Uterus (tissue), 2 donors: ENCODE measurements around the gene GATAD2A.

Experiments
- POLR2A ChIP-seq, 2 donors: fragments of 450-650 bp; IDR thresholded peaks; one replicate each; pipeline ENCODE4 v1.6.1; 2016; ENCODE audit warnings: antibody characterized with exemption in 2 of 2, mild to moderate bottlenecking in 1 of 2, moderate library complexity in 1 of 2
- TF ChIP-seq, protein P1 (sequence below), 4 experiments: fragments of 200-600 bp in 2 of 4; fragments of 450-650 bp in 2 of 4; sonication (generic) in 2 of 4; IDR thresholded peaks; one replicate each; pipeline ENCODE4 v1.5.1; 2016 to 2019; ENCODE audit warnings: antibody characterized with exemption in 4 of 4, mild to moderate bottlenecking in 2 of 4, moderate library complexity in 1 of 4

DNA sequence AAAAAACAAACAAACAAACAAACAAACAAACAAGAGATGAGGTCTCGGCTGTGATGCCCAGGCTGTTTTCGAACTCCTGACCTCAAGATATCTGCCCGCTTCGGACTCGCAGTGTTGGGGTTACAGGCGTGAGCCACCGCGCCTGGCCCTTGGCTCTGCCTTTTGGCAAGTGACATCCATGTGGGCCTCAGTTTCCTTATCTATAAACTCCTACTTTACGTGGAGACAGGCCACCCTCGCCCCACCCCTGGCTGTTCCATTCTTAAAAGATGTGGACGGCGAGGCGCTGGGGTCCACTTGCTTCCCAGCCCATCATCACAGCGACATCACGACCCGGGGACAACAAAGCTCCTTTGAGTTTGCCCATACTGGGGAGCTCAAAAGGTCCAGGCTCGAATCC is 108.2 kb downstream of the GATAD2A start:
- TF ChIP-seq, protein P1, sequence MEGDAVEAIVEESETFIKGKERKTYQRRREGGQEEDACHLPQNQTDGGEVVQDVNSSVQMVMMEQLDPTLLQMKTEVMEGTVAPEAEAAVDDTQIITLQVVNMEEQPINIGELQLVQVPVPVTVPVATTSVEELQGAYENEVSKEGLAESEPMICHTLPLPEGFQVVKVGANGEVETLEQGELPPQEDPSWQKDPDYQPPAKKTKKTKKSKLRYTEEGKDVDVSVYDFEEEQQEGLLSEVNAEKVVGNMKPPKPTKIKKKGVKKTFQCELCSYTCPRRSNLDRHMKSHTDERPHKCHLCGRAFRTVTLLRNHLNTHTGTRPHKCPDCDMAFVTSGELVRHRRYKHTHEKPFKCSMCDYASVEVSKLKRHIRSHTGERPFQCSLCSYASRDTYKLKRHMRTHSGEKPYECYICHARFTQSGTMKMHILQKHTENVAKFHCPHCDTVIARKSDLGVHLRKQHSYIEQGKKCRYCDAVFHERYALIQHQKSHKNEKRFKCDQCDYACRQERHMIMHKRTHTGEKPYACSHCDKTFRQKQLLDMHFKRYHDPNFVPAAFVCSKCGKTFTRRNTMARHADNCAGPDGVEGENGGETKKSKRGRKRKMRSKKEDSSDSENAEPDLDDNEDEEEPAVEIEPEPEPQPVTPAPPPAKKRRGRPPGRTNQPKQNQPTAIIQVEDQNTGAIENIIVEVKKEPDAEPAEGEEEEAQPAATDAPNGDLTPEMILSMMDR (IDR thresholded peaks at IDR 0.05): no peak
- TF ChIP-seq POLR2A (IDR thresholded peaks at IDR 0.05): no peak
